Measurements from ENCODE around the gene MFSD12. TPM values are rescaled to one million over a fixed set of nuclear protein-coding genes. Genes with fewer than 3 reads are reported as not detected.

MFSD12 gene
- total RNA-seq, 1 experiment from 2014 or later = 131 TPM

DNA sequence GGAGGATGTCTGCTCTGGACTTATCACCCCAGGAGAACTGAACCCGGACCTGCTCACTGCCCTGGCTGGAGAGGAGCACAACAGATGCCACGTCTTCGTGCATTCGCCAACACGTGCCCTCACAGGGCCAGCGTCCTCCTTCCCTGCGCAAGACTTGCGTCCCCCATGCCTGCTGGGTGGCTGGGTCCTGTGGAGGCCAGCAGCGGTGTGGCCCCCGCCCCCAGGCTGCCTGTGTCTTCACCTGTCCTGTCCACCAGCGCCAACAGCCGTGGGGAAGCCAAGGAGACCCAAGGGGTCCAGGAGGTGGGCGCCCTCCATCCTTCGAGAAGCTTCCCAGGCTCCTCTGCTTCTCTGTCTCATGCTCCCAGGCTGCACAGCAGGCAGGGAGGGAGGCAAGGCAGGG is 21.8 kb downstream of the MFSD12 start:
- POLR2A ChIA-PET = no interaction called here
- ATAC-seq (no peak), DNase-seq (ENCODE audit: low read depth, low spot score) (no peak)
- Histone ChIP-seq H3K4me2 (ENCODE audit: low read length) (no peak overlapping the region), H3K9me3 (ENCODE audit: control insufficient read depth in 1 of 2, insufficient read depth in 1 of 2, low read depth in 1 of 2, low read length in 2 of 2) (no peaks in the 10 kb centered on the region), H3K79me2 (ENCODE audit: insufficient read depth, low read length) (no peaks in the 10 kb centered on the region), H2AFZ (ENCODE audit: low read depth, low read length, poor library complexity, severe bottlenecking) (no peak overlapping the region), H3K4me3 (replicated peaks in 1 of 2; ENCODE audit: low read depth in 1 of 2, low read length in 2 of 2) (no peak overlapping the region), H3K9ac (ENCODE audit: low read length) (no peak overlapping the region), H3K9me2 (ENCODE audit: insufficient read depth) (no peaks in the 10 kb centered on the region), H3K27me3 (ENCODE audit: insufficient read depth, low read length) (no peaks in the 10 kb centered on the region), H4K20me1 (ENCODE audit: insufficient read depth) (no peaks in the 10 kb centered on the region), H3K4me1 (ENCODE audit: control insufficient read depth in 1 of 2, insufficient read depth in 2 of 2, low read length in 2 of 2) (peaks cover 3 to 22% of the 10 kb centered on the region in 2 experiments; a peak in 3 of 4 replicates), H3K27ac (ENCODE audit: low read depth, low read length) (no peak overlapping the region), H3K36me3 (ENCODE audit: control insufficient read depth in 1 of 2, insufficient read depth in 2 of 2, low read length in 2 of 2) (peaks cover 11 to 27% of the 10 kb centered on the region in 2 experiments; a peak in 3 of 4 replicates)
- RAD21 ChIA-PET (ENCODE audit: low non-redundant PET in 1 of 2, low total read pairs in 2 of 2, uncharacterized antibody in 2 of 2, unreplicated experiment in 2 of 2) = no interaction called here
- intact Hi-C loops (cut with micrococcal nuclease) = no loop called here
- BruUV-seq (replicated peaks) = no TSS peak
- CTCF ChIA-PET = no interaction called here
- TF ChIP-seq, protein P1, sequence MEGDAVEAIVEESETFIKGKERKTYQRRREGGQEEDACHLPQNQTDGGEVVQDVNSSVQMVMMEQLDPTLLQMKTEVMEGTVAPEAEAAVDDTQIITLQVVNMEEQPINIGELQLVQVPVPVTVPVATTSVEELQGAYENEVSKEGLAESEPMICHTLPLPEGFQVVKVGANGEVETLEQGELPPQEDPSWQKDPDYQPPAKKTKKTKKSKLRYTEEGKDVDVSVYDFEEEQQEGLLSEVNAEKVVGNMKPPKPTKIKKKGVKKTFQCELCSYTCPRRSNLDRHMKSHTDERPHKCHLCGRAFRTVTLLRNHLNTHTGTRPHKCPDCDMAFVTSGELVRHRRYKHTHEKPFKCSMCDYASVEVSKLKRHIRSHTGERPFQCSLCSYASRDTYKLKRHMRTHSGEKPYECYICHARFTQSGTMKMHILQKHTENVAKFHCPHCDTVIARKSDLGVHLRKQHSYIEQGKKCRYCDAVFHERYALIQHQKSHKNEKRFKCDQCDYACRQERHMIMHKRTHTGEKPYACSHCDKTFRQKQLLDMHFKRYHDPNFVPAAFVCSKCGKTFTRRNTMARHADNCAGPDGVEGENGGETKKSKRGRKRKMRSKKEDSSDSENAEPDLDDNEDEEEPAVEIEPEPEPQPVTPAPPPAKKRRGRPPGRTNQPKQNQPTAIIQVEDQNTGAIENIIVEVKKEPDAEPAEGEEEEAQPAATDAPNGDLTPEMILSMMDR (IDR thresholded peaks at IDR 0.05 in 2 of 3, conservative IDR thresholded peaks at IDR 0.05 in 1 of 3; ENCODE audit: borderline replicate concordance in 1 of 3, insufficient read depth in 1 of 3, low read depth in 2 of 3, low read length in 2 of 3) = no peak

DNA sequence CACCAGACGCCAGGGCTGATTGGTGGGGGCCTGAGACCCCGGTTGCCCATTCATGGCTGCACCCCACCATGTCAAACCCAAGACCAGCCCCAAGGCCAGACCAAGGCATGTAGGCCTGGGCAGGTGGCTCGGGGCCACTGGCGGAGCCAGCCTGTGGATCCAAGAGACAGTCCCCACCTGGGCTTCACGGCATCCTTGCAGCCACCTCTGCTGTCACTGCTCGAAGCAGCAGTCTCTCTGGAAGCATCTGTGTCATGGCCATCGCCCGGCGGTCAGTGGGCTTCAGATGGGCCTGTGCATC is 22.2 kb downstream of the MFSD12 start:
- ChIA-PET CTCF (no interaction called here), POLR2A (no interaction called here), RAD21 (ENCODE audit: low non-redundant PET in 1 of 2, low total read pairs in 2 of 2, uncharacterized antibody in 2 of 2, unreplicated experiment in 2 of 2) (no interaction called here)
- ATAC-seq (no peak), DNase-seq (ENCODE audit: low read depth, low spot score) (no peak)
- Histone ChIP-seq H3K9me2 (ENCODE audit: insufficient read depth) (no peaks in the 10 kb centered on the region), H3K79me2 (ENCODE audit: insufficient read depth, low read length) (no peaks in the 10 kb centered on the region), H3K4me3 (replicated peaks in 1 of 2; ENCODE audit: low read depth in 1 of 2, low read length in 2 of 2) (no peak overlapping the region), H3K4me2 (ENCODE audit: low read length) (no peak overlapping the region), H3K27ac (ENCODE audit: low read depth, low read length) (no peak overlapping the region), H3K9ac (ENCODE audit: low read length) (no peak overlapping the region), H3K4me1 (ENCODE audit: control insufficient read depth in 1 of 2, insufficient read depth in 2 of 2, low read length in 2 of 2) (peaks cover 3 to 22% of the 10 kb centered on the region in 2 experiments; a peak in 3 of 4 replicates), H2AFZ (ENCODE audit: low read depth, low read length, poor library complexity, severe bottlenecking) (no peak overlapping the region), H3K9me3 (ENCODE audit: control insufficient read depth in 1 of 2, insufficient read depth in 1 of 2, low read depth in 1 of 2, low read length in 2 of 2) (no peaks in the 10 kb centered on the region), H3K27me3 (ENCODE audit: insufficient read depth, low read length) (no peaks in the 10 kb centered on the region), H4K20me1 (ENCODE audit: insufficient read depth) (no peaks in the 10 kb centered on the region), H3K36me3 (ENCODE audit: control insufficient read depth in 1 of 2, insufficient read depth in 2 of 2, low read length in 2 of 2) (peaks cover 11 to 27% of the 10 kb centered on the region in 2 experiments; a peak in 3 of 4 replicates)
- TF ChIP-seq, protein P2, sequence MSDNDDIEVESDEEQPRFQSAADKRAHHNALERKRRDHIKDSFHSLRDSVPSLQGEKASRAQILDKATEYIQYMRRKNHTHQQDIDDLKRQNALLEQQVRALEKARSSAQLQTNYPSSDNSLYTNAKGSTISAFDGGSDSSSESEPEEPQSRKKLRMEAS (IDR thresholded peaks at IDR 0.05) = no peak
- TF ChIP-seq EZH2phosphoT487 (IDR thresholded peaks at IDR 0.05; ENCODE audit: borderline replicate concordance) = no peak
- TF ChIP-seq, protein P1 (IDR thresholded peaks at IDR 0.05 in 2 of 3, conservative IDR thresholded peaks at IDR 0.05 in 1 of 3; ENCODE audit: borderline replicate concordance in 1 of 3, insufficient read depth in 1 of 3, low read depth in 2 of 3, low read length in 2 of 3) = no peak
- TF ChIP-seq TCF7L2 (IDR thresholded peaks at IDR 0.05; ENCODE audit: borderline replicate concordance, extremely low read depth, insufficient read depth, insufficient read length) = no peak
- TF ChIP-seq YY1 (IDR thresholded peaks at IDR 0.05; ENCODE audit: extremely low read depth, insufficient replicate concordance, low read depth, low read length) = no peak
- TF ChIP-seq CBX3 (IDR thresholded peaks at IDR 0.05; ENCODE audit: low read depth) = no peak
- TF ChIP-seq POLR2A (IDR thresholded peaks at IDR 0.05; ENCODE audit: borderline replicate concordance, extremely low read depth, insufficient read depth, insufficient read length) = no peak
- TF ChIP-seq ZFX (IDR thresholded peaks at IDR 0.05) = no peak
- TF ChIP-seq EZH2 (IDR thresholded peaks at IDR 0.05) = no peak
- TF ChIP-seq SP1 (IDR thresholded peaks at IDR 0.05; ENCODE audit: low read depth) = no peak
- TF ChIP-seq, protein P3, sequence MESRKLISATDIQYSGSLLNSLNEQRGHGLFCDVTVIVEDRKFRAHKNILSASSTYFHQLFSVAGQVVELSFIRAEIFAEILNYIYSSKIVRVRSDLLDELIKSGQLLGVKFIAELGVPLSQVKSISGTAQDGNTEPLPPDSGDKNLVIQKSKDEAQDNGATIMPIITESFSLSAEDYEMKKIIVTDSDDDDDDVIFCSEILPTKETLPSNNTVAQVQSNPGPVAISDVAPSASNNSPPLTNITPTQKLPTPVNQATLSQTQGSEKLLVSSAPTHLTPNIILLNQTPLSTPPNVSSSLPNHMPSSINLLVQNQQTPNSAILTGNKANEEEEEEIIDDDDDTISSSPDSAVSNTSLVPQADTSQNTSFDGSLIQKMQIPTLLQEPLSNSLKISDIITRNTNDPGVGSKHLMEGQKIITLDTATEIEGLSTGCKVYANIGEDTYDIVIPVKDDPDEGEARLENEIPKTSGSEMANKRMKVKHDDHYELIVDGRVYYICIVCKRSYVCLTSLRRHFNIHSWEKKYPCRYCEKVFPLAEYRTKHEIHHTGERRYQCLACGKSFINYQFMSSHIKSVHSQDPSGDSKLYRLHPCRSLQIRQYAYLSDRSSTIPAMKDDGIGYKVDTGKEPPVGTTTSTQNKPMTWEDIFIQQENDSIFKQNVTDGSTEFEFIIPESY (IDR thresholded peaks at IDR 0.05; ENCODE audit: extremely low read depth, insufficient replicate concordance, low read length) = no peak
- TF ChIP-seq ZNF274 (IDR thresholded peaks at IDR 0.05; ENCODE audit: low read depth, low read length) = no peak
- intact Hi-C loops (cut with micrococcal nuclease) = no loop called here
- no TSS peak for BruUV-seq (replicated peaks)
